GM23338 (cell line): ENCODE data around the gene SLX9. TPM values are rescaled to one million over a fixed set of nuclear protein-coding genes. Genes with fewer than 3 reads are reported as not detected.

Source experiments
- CREB1 ChIP-seq: fragments of 250-450 bp; sonication (Bioruptor Pico); IDR thresholded peaks from 2 replicates; pipeline ENCODE4 v1.5.0; 2020; ENCODE audit warnings: low read depth, mild to moderate bottlenecking, moderate library complexity
- JUNB ChIP-seq: IDR thresholded peaks from one replicate; pipeline ENCODE4 v1.6.1; 2016; ENCODE audit warnings: antibody characterized with exemption; ENCODE audit not compliant: unreplicated experiment
- NANOG ChIP-seq: IDR thresholded peaks from 2 replicates; pipeline ENCODE4 v1.6.1; 2016; ENCODE audit warnings: antibody characterized with exemption, borderline replicate concordance
- POLR2AphosphoS5 ChIP-seq: IDR thresholded peaks from 2 replicates; pipeline ENCODE4 v1.6.1; 2016; ENCODE audit warnings: antibody characterized with exemption, low read depth
- STAT1 ChIP-seq: IDR thresholded peaks from one replicate; pipeline ENCODE4 v1.6.1; 2016; ENCODE audit warnings: antibody characterized with exemption; ENCODE audit not compliant: unreplicated experiment
- ZNF114 ChIP-seq: fragments of 250-450 bp; sonication (Bioruptor Pico); IDR thresholded peaks from 2 replicates; pipeline ENCODE4 v1.5.0; 2020; ENCODE audit warnings: mild to moderate bottlenecking, moderate library complexity
- polyA plus RNA-seq: library from polyadenylated mRNA; unstranded; fragments of >200 nt; fragmentation: Nextera tagmentation; extraction: Ambion mirVana; gene quantifications from 2 replicates; pipeline ENCODE4 v1.2.1, GENCODE V29; 2016
- total RNA-seq: library from RNA; depleted of rRNA; stranded (reverse); fragments of >200 nt; shearing (Covaris generic); gene quantifications from 2 replicates; pipeline ENCODE4 v1.2.3, GENCODE V29; 2014
- TF ChIP-seq, protein P1 (sequence below): fragments of 250-450 bp; sonication (Bioruptor Pico); IDR thresholded peaks from 2 replicates; pipeline ENCODE4 v1.5.0; 2020; ENCODE audit warnings: mild to moderate bottlenecking, moderate library complexity
- TF ChIP-seq, protein P2 (sequence below), 2 experiments: fragments of 200-600 bp in 1 of 2; sonication (generic) in 1 of 2; conservative IDR thresholded peaks; 2 replicates each; pipeline versions ENCODE4 v1.5.1 to v1.6.1; 2016 to 2017; ENCODE audit warnings: antibody characterized with exemption in 2 of 2, low read depth in 2 of 2, mild to moderate bottlenecking in 2 of 2, moderate library complexity in 1 of 2
- TF ChIP-seq, protein P3 (sequence below): IDR thresholded peaks from one replicate; pipeline ENCODE4 v1.6.1; 2018; ENCODE audit warnings: antibody characterized with exemption; ENCODE audit not compliant: unreplicated experiment
- TF ChIP-seq, protein P4 (sequence below): IDR thresholded peaks from 2 replicates; pipeline ENCODE4 v1.6.1; 2016; ENCODE audit warnings: antibody characterized with exemption

The SLX9 gene
- total and polyA plus RNA-seq, 2 experiments from 2014 or later, result 41.5 to 46.9 TPM

DNA sequence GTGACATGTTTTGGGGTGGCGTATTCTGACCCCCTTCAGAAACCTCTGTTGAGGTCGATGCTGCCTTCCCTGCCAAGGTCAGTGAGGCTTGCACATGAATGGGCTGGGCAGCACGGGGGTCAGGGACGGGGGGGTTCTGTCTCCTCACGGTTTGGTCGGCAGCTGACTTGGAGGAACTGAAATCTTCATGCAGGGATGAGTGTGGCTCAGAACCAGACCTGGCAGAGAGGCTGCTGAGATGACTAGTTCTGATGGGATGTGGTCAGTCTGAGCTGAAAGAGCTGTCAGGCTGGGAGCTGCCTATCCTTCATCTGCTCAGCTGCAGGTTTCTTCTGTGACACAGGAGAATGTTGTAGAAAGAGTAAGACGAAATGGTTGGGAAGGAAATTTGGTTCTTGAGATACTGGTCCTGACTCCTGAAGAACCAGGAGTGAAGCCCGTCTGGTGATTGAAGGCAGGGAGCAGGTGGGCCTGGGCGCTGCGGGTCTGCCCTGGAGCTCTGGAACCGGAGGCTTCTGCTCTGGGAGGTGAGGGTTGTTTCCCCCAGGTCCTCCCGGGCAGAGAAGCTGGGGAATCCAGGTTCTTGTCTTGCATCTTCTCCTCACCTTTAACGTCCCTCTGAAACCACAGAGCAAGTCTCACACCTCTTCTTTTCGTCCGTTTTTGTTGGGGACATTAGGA, 3.3 kb downstream of the SLX9 start (continued):
- TF ChIP-seq, protein P1, sequence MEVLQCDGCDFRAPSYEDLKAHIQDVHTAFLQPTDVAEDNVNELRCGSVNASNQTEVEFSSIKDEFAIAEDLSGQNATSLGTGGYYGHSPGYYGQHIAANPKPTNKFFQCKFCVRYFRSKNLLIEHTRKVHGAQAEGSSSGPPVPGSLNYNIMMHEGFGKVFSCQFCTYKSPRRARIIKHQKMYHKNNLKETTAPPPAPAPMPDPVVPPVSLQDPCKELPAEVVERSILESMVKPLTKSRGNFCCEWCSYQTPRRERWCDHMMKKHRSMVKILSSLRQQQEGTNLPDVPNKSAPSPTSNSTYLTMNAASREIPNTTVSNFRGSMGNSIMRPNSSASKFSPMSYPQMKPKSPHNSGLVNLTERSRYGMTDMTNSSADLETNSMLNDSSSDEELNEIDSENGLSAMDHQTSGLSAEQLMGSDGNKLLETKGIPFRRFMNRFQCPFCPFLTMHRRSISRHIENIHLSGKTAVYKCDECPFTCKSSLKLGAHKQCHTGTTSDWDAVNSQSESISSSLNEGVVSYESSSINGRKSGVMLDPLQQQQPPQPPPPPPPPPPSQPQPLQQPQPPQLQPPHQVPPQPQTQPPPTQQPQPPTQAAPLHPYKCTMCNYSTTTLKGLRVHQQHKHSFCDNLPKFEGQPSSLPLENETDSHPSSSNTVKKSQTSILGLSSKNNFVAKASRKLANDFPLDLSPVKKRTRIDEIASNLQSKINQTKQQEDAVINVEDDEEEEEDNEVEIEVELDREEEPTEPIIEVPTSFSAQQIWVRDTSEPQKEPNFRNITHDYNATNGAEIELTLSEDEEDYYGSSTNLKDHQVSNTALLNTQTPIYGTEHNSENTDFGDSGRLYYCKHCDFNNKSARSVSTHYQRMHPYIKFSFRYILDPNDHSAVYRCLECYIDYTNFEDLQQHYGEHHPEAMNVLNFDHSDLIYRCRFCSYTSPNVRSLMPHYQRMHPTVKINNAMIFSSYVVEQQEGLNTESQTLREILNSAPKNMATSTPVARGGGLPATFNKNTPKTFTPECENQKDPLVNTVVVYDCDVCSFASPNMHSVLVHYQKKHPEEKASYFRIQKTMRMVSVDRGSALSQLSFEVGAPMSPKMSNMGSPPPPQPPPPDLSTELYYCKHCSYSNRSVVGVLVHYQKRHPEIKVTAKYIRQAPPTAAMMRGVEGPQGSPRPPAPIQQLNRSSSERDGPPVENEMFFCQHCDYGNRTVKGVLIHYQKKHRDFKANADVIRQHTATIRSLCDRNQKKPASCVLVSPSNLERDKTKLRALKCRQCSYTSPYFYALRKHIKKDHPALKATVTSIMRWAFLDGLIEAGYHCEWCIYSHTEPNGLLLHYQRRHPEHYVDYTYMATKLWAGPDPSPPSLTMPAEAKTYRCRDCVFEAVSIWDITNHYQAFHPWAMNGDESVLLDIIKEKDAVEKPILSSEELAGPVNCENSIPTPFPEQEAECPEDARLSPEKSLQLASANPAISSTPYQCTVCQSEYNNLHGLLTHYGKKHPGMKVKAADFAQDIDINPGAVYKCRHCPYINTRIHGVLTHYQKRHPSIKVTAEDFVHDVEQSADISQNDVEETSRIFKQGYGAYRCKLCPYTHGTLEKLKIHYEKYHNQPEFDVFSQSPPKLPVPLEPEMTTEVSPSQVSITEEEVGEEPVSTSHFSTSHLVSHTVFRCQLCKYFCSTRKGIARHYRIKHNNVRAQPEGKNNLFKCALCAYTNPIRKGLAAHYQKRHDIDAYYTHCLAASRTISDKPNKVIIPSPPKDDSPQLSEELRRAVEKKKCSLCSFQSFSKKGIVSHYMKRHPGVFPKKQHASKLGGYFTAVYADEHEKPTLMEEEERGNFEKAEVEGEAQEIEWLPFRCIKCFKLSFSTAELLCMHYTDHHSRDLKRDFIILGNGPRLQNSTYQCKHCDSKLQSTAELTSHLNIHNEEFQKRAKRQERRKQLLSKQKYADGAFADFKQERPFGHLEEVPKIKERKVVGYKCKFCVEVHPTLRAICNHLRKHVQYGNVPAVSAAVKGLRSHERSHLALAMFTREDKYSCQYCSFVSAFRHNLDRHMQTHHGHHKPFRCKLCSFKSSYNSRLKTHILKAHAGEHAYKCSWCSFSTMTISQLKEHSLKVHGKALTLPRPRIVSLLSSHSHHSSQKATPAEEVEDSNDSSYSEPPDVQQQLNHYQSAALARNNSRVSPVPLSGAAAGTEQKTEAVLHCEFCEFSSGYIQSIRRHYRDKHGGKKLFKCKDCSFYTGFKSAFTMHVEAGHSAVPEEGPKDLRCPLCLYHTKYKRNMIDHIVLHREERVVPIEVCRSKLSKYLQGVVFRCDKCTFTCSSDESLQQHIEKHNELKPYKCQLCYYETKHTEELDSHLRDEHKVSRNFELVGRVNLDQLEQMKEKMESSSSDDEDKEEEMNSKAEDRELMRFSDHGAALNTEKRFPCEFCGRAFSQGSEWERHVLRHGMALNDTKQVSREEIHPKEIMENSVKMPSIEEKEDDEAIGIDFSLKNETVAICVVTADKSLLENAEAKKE (CRISPR knock-in tag), result no peak
- TF ChIP-seq STAT1 (no peak), ZNF114 (CRISPR knock-in tag) (no peak), POLR2AphosphoS5 (no peak), NANOG (no peak), CREB1 (no peak), JUNB (no peak)
- TF ChIP-seq, protein P2, sequence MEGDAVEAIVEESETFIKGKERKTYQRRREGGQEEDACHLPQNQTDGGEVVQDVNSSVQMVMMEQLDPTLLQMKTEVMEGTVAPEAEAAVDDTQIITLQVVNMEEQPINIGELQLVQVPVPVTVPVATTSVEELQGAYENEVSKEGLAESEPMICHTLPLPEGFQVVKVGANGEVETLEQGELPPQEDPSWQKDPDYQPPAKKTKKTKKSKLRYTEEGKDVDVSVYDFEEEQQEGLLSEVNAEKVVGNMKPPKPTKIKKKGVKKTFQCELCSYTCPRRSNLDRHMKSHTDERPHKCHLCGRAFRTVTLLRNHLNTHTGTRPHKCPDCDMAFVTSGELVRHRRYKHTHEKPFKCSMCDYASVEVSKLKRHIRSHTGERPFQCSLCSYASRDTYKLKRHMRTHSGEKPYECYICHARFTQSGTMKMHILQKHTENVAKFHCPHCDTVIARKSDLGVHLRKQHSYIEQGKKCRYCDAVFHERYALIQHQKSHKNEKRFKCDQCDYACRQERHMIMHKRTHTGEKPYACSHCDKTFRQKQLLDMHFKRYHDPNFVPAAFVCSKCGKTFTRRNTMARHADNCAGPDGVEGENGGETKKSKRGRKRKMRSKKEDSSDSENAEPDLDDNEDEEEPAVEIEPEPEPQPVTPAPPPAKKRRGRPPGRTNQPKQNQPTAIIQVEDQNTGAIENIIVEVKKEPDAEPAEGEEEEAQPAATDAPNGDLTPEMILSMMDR (conservative IDR thresholded peaks at IDR 0.05; ENCODE audit: low read depth in 2 of 2), result no peak
- TF ChIP-seq, protein P3, sequence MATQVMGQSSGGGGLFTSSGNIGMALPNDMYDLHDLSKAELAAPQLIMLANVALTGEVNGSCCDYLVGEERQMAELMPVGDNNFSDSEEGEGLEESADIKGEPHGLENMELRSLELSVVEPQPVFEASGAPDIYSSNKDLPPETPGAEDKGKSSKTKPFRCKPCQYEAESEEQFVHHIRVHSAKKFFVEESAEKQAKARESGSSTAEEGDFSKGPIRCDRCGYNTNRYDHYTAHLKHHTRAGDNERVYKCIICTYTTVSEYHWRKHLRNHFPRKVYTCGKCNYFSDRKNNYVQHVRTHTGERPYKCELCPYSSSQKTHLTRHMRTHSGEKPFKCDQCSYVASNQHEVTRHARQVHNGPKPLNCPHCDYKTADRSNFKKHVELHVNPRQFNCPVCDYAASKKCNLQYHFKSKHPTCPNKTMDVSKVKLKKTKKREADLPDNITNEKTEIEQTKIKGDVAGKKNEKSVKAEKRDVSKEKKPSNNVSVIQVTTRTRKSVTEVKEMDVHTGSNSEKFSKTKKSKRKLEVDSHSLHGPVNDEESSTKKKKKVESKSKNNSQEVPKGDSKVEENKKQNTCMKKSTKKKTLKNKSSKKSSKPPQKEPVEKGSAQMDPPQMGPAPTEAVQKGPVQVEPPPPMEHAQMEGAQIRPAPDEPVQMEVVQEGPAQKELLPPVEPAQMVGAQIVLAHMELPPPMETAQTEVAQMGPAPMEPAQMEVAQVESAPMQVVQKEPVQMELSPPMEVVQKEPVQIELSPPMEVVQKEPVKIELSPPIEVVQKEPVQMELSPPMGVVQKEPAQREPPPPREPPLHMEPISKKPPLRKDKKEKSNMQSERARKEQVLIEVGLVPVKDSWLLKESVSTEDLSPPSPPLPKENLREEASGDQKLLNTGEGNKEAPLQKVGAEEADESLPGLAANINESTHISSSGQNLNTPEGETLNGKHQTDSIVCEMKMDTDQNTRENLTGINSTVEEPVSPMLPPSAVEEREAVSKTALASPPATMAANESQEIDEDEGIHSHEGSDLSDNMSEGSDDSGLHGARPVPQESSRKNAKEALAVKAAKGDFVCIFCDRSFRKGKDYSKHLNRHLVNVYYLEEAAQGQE, result no peak
- TF ChIP-seq, protein P4, sequence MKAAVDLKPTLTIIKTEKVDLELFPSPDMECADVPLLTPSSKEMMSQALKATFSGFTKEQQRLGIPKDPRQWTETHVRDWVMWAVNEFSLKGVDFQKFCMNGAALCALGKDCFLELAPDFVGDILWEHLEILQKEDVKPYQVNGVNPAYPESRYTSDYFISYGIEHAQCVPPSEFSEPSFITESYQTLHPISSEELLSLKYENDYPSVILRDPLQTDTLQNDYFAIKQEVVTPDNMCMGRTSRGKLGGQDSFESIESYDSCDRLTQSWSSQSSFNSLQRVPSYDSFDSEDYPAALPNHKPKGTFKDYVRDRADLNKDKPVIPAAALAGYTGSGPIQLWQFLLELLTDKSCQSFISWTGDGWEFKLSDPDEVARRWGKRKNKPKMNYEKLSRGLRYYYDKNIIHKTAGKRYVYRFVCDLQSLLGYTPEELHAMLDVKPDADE, result no peak
